H54 (cell line): ENCODE measurements around the gene SETBP1.

Experiments
- DNase-seq: peaks from one replicate; pipeline ENCODE4 v3.0.0; 2011; ENCODE audit warnings: low spot score, mixed read lengths; ENCODE audit not compliant: insufficient read length
- FAIRE-seq: peaks from 3 replicates; lab custom pipeline; 2011; peaks lifted over from hg19 to GRCh38; lab: Jason Lieb, UNC
- POLR2A ChIP-seq: IDR thresholded peaks from 2 replicates; pipeline ENCODE4 v1.6.1; 2011; ENCODE audit warnings: low read depth, mild to moderate bottlenecking, low read length

The SETBP1 gene

DNA sequence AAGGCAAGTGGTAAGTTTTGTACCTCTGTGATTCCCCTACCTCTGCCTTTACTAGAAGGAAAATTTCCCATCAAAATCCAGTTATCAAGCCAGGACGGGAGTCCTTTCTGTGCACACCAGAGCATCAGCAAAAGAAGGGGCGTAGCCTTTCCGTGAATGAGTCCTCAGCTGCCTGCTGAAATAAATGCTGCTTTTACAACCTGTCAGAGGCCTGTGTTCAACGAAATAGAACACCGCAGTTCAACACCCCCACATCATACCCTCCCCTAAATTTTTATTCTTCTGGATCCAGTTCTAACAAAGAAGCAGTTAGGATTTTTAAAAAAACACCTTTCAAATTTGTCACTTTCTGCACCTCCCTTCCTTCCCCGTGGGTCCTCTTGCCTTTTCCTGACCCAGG, 135.8 kb downstream of the SETBP1 start:
- FAIRE-seq (no peak), DNase-seq (no peak)

DNA sequence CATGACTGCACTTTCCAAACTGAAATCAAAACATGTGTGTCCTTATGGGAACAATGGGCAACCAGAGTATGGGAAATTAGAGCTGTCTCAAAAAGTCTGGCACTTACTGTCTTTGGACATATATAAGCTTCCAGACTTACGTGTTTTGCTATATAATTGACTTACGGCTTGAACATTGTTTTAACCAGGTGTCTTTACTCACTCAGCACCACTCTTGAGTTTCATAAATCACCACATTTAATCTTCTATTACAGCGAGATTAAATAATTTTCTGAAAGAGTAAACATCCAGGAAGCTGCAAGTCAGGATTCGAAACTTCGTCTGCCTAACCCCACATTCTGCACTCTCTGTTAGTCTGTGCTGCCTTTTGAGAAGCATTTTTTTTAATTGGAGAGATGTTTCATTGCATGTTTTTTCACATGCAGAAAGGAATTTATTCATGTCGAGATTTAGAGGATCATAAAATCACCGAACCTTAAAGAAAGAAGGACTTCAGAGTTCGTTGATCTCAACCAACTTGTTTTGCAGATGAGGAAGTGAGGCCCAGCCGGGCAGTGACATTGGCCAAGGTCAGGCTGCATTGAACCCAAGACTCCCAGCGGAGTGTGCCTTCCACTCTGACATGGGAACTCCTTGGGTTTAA, 137.3 kb downstream of the SETBP1 start:
- TF ChIP-seq POLR2A = no peak
- DNase-seq = no peak
- no peak for FAIRE-seq

More for the DNA sequence above, 135.8 kb downstream of the SETBP1 start:
- TF ChIP-seq POLR2A = no peak

DNA sequence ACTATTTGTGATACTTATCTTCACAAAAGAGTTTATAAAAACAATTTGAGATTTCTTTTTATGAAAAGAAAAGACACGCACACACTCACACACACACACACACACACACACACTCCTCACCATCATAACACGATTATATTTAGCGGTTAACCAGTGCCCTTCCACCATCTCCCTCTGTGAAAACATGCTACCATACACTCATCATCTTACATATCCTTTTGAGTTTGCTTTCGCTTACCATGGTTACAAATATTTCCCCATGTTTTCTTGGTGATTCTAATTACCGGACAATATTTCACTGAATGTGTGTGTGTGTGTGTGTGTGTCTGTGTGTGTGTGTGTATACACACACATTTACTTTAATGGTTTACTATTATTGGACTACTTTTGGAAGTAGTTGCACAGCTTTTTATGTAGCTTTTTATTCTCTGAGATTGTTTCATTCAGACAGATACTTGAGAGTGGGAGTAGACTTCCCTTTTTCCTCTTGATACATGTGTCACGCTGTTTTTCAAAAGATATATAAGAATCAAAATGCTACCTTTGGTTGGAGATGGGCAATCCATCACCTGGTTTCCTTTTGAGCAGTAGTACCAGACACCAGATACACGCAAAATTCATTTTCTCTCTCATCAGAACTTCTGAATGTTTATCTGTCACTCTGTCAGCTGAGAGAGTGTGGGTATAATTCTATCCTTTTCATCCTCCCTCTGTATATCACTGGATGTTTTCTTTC, 138.1 kb downstream of the SETBP1 start:
- FAIRE-seq (no peak), DNase-seq (no peak)
- no peak for TF ChIP-seq POLR2A

DNA sequence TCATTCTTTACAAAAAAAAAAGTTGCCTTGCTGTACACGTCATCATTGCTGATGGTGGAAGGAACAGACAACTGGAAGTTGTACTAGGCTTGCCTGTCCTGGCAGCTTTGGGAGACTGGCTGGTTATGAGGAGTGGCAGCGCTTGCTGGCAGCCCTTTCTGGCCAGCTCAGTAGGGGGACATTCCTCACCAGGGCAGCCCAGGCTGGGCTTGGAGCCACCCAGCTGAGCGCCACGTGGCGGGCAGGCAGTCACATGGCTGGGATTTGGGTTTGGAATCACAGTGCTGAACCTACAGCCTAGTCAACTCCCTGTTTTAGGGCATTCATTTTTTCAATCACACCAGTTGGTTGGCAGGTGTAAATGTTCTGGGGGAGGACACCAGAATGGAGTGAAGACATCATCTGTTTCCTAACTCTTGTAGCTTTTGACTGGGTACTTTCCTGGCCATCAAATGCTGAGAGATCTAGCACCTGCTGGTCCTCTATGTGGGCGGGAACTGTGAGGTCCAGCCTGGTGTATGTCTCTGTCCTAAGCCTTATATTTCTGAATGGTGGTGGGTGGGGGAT, 139.3 kb downstream of the SETBP1 start:
- no peak for TF ChIP-seq POLR2A
- DNase-seq = no peak
- FAIRE-seq = no peak

DNA sequence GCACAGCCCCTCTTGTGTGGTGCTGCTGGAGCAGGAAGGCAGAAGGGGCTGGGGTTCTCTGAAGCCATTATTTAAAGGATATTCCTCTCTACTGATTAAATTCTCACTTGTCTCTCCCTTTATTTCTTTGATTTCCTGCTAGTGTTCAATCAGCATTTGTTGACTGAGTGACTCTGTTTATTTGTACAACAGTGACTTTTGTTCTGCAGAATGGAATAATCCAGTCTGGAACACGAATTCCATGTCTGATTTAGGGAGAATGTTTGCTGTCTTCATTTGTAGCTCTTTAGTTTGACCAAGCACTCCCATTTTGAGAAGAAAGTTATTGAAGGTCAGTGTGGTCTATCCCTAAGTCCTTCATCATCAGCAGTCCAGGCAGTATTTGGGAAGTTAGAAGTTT, 141.2 kb downstream of the SETBP1 start:
- TF ChIP-seq POLR2A = no peak
- FAIRE-seq (no peak), DNase-seq (no peak)

DNA sequence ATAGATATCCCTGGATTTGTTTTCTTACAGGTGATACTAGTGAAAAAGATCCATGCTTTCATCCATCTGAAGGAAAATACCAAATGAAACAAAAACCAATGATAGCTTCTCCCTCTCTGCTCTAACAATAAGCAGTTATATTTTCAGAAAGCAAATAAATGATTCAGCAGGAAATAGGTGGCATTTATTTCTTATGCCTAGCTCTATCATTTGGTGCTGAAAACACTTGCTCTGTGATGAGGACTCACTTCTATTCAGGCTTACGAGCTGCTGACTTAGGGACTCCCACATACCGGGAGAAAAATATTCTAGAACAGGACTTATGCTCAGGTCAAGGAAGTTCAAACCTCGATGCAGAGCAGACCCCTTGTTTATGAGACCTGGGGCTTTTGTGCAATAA, 142.6 kb downstream of the SETBP1 start:
- FAIRE-seq = no peak
- TF ChIP-seq POLR2A = no peak
- no peak for DNase-seq

DNA sequence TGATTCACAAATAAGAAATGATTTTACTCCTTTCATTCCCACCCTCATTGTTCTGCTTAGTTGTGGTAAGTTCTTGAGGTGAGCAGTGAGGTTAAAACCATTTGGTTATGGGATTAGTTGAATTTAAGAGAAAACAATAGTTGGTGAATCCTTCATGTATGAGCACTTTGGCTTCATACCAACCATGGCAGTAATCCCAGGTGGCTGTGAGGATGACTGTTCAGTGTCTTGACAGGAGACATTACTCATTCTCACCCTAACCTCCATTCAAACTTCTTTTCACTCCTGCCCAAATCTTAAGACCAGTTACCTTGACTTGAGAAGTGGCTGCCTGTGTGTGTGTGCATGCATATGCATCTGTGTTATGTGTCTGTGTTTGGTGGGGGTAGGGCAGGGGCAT, 143.1 kb downstream of the SETBP1 start:
- DNase-seq (no peak), FAIRE-seq (no peak)
- TF ChIP-seq POLR2A = no peak

DNA sequence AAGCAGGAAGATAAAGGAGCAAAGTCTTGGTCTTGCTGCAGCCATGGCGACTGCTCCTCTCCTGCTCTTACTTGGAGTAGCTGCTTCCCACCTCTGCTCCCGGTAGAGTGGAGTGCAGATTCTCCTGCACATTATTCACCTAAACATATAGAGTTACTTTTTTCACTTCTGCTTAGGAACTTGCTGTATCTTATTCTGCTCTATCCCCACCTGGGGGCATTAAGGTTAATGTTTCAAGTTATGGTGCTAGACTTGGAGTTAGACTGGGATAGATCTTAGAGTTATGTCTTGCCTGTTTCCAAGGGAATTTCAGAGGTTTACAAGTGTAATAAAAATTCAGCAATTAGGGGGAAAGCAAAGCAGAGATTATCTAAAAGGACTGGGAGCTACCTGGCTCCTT, 144.2 kb downstream of the SETBP1 start:
- TF ChIP-seq POLR2A = no peak
- DNase-seq (no peak), FAIRE-seq (no peak)

DNA sequence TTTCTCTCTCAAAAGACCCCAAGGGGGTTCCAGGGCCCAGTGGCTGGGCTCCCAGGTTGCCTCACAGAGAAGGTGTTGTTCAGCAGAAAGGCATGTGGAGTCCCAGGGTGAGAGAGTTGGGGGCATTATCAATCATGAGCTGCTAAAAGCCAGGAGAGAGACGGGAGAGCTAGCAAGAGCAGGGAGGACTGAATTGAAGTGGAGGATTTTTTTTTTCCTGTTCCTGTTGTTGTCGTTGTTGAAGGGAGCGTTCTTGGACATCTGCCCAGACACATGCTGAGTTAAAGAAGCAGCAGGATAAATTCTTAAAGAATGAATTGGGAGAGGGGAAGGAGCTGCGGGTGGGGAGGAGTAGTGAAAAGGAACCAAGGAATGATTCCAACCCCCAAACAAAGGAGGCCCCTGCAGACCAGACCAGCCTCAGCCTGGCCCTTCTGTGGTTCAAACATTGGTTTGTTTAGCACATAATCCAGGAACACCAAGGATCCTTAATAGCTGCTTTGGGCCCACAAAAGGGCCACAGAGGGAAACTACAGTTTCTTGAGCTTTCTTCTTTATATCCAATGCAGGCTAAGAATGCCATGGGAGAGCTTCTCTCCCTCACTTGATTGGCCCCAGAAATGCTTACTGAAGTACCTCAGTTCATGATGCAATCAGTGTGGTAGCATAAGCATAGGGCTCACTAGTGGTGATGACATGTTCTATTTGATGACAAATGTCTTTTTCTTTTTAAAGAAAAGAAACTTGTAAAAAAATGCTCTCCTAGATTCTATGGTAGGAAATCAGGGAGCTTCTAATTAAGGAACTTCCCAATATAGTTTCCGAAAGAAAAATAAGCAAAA, 146.0 kb downstream of the SETBP1 start:
- FAIRE-seq = no peak
- no peak for DNase-seq
- TF ChIP-seq POLR2A = no peak

DNA sequence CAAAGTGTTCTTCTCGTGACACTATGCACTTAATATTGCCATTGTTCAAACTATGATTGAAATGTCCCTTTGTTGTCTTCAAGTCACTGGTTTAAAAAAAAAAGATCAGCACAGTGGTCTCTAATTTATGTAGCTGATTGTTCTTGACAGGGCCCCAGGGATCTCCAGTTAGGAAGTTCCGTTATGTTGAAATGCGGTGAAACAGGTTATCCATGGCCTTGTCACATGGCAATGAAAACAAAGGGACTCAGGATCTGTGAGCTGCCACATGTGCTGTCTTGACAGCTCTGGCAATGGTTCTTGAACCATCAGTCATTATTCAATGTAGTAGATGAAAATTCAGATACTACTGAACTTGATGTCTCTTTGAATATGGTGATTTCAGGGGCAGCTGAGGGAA, 147.4 kb downstream of the SETBP1 start:
- DNase-seq (no peak), FAIRE-seq (no peak)
- no peak for TF ChIP-seq POLR2A

DNA sequence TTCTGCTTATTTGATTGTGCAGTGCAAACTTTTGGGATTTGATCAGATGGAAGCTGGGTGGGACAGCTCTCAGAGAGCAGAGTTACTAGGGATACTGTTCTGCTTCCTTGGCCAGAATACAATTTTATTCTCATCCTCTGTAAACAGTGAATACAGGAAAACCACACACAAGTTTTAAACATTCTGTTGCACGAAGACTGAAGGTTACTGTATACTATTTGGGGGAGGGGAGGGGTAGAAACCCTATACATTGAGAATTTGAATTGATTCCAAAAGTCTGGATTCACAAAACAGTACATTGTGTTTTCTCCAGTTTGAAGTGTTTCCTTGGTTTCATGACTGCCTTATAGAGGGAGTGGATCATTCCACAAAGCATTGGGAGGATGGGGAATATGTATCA, 149.9 kb downstream of the SETBP1 start:
- no peak for TF ChIP-seq POLR2A
- DNase-seq = no peak
- no peak for FAIRE-seq

DNA sequence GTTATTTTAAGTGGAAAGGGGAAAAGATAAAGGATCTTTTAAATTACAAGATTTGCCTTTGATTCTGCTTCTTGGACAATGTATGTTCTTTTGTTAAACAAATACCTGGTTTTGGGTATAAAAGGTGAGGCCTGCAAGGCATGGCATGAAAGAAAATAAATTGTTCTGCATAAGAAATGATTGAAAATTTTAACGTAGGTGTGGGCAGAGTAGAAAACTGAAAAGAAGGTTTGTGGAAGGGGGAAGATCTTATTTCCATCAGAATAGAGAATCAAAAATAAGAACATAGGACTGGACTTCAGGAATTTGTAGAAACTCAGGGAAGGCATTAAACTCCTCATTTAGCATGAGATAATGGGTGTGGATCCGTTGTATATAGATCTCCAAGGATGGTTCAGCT, 153.1 kb downstream of the SETBP1 start:
- TF ChIP-seq POLR2A = no peak
- DNase-seq (no peak), FAIRE-seq (no peak)

DNA sequence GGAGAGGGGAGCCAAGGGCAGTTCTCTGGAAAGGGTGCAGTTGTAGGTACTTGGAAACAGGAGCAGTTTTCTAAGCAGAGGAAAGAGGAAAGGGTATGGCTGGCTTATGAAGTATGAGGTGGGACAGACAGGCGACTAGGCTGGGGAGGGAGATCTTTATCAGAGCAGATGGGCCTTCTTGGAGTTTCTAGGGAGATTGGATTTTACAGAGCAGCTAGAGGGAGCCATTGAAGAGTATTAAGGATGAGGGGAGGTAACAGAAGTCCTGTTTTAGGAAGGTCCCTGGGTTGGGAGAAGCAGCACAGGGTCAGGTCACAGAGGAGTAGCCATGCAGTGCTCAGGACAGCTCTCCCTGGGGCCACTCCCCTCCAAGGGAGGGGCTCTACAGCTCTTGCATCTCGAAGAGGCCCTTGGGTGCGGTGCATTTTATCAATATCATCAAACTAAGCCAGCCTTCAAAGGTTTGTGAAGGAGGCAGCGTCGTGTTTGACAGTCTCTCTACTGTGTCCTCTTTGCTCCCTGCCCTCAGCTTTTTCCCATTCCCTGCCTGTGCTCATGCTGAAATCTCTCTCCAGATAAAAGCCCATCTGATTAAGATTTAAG, 154.3 kb downstream of the SETBP1 start:
- TF ChIP-seq POLR2A = no peak
- DNase-seq = no peak
- FAIRE-seq = no peak
